Cardiac fibroblast (primary cell): ENCODE data around the gene DNAJC21.

ENCODE experiments used
- DNase-seq, 2 donors: peaks; one replicate each; pipeline versions ENCODE4 v3.0.0 to v3.0.0-alpha.2; 2010; ENCODE audit warnings: low read depth in 2 of 2
- H3K4me3 ChIP-seq, 2 donors: replicated peaks in 1 of 2; 1 replicate in 1 of 2; 2 replicates in 1 of 2; pipeline ENCODE4 v1.5.1; 2011; ENCODE audit warnings: low read depth in 2 of 2, low read length in 2 of 2, mild to moderate bottlenecking in 2 of 2, moderate library complexity in 1 of 2
- TF ChIP-seq, protein P1 (sequence below): IDR thresholded peaks from one replicate; pipeline ENCODE4 v1.5.1; 2011; ENCODE audit warnings: low read depth, mild to moderate bottlenecking, low read length, inconsistent platforms

The DNAJC21 gene

DNA sequence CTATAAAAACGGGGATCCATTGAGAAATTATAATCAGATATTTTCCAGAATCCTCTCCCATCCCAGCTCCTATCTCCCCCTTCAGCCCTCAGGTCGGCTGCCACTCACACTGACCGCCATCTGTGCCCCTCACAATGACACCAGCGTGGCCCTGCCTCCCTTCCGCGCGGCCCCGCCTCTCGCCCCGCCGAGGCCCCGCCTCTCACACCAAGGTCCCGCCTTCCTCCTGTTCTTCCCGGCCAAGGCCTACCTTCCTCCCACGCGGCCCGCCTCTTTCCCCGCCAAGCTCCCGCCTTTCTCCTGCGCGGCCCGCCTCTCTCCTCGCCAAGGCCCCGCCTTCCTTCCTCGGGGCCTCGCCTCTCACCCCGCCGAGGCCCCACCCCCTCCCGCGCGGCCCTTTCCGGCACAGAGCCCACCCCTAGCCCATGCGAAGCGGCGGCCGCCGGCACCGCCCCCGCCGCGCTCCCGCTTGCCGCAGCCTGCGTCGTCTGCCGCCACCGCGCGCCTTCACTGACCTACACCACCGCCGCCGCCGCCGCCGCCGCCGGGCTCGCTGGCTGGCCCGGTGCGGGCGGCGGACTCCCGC is at the start of gene DNAJC21:
Gene DNAJC21 (plus strand): TSS at position 426 of the 586 bp plus-strand sequence. CDS start 261 bp downstream, outside the sequence.
- peak; percentile 96 to 98 for DNase-seq
- TF ChIP-seq, protein P1, sequence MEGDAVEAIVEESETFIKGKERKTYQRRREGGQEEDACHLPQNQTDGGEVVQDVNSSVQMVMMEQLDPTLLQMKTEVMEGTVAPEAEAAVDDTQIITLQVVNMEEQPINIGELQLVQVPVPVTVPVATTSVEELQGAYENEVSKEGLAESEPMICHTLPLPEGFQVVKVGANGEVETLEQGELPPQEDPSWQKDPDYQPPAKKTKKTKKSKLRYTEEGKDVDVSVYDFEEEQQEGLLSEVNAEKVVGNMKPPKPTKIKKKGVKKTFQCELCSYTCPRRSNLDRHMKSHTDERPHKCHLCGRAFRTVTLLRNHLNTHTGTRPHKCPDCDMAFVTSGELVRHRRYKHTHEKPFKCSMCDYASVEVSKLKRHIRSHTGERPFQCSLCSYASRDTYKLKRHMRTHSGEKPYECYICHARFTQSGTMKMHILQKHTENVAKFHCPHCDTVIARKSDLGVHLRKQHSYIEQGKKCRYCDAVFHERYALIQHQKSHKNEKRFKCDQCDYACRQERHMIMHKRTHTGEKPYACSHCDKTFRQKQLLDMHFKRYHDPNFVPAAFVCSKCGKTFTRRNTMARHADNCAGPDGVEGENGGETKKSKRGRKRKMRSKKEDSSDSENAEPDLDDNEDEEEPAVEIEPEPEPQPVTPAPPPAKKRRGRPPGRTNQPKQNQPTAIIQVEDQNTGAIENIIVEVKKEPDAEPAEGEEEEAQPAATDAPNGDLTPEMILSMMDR = no peak
- peak within 1 kb of the TSS; percentile 78 to 81 for H3K4me3 ChIP-seq

DNA sequence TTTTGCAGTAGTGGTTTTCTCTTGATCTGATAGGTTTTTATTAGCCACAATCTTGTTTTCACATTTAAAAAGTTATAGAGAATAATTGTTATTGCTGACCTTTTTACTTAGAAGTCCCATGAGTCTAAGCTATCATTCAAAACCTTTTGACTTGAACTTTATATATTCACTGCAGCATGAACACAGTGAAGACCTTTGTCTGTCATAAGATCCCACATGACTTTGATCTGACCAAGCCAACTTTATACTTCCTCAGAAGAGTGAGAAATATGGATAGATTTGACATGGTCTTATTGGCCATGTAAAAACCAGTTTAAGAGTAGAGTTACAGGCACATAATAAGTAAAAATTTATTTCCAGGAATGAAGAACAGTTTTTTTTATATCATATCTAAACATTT is 48.1 kb upstream of the DNAJC21 start:
- H3K4me3 ChIP-seq = no peak overlapping the region
- DNase-seq = no peak
- TF ChIP-seq, protein P1 = no peak

DNA sequence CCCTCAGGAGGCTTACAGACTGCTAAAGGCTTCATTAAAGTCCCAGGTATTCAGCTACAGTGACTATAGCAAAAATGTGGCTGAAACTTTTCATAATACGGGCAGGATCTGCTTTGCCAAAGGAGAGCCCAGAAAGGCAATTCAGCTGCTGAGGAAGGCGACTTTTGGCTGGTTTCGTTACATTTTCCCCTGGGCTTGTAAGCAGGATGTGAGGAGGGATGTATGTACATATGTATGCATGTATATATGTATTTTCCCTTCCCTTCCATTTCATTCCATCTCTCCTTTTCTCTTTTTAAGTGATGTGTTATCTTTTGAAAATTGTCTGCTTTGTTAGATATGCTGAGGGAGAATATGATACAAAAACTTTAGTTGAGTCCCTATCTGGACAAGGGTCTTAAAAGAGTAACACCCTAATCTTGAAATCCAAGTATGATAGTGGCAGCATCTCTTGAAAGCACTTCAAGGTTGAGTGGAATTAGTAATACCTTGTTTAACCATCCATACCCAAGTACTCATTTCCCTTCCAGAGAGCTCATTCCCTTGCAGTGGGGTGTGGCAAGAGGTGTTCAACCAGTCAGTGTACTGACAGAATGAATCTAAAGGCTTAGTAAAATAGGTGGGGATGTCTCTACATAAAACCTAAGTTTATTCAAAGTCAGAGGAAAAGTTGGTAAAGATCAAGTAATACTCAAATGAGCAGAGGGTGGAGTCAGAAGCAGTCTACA is 42.8 kb upstream of the DNAJC21 start:
- TF ChIP-seq, protein P1 = no peak
- DNase-seq = no peak
- no peak overlapping the region for H3K4me3 ChIP-seq

DNA sequence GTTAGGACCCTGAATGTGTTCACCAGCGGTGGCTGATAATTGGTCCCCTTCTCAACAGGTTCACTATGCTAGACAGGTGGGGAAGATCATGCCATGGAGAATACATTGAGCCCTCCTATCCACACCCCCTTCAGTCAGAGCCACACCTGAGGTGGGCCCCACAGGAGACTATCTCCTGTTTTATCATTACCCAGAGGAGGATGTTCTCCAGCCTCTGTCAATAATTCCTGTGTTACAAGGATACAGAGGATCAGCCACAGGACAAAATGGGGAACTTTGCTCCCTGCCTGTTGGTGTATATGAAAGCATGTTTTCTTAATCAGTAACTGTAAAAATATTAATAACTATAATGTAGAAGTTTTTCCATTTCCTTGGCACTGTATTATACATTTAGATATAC is 40.0 kb upstream of the DNAJC21 start:
- no peak overlapping the region for H3K4me3 ChIP-seq
- no peak for DNase-seq
- TF ChIP-seq, protein P1 = no peak

DNA sequence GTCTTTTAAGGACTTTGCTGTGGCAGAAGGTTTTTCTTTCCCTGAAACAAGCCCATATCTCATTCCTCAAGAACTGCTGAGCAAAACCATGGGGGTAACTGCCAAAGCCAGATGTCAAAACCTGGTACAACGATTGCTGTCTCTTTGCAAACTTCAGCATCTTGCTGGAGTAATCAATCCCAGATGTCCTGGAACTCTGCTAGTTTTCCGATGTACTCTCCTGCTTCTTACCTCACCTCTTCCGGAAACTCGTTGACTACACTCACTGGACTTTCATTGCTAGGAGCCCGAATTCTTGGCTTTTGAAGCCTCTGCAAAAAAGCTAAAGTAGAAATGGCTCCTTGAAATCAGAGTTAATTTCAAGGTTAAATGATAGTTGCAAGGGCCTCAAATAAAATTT is 37.4 kb upstream of the DNAJC21 start:
- DNase-seq = peak; percentile 75 to 90
- H3K4me3 ChIP-seq = no peak overlapping the region
- TF ChIP-seq, protein P1 = no peak

DNA sequence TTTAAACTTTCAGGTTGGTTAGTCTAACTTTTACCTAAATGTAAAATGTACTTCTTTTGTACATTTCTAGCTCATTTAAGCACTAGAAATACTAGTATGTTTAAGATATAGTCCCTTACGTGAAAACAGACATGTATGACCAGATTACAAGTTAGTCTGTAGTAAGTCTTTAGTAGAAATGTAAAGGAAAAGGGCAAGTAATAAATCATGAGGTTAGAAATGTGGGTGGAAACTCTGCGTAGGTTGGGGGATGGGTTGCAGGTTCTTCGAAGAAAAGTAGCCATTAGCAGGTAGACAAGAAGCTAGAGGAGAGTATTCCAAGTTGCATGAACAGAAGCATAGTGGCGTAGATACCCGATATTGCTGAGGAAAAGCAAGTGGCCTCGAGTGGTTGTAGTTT is 36.9 kb upstream of the DNAJC21 start:
- TF ChIP-seq, protein P1 = no peak
- no peak for DNase-seq
- no peak overlapping the region for H3K4me3 ChIP-seq
